ENCODE data around the gene INTS11.
A peak's percentile ranks its signal among the peaks of the same experiment; 100 is the strongest.

DNA sequence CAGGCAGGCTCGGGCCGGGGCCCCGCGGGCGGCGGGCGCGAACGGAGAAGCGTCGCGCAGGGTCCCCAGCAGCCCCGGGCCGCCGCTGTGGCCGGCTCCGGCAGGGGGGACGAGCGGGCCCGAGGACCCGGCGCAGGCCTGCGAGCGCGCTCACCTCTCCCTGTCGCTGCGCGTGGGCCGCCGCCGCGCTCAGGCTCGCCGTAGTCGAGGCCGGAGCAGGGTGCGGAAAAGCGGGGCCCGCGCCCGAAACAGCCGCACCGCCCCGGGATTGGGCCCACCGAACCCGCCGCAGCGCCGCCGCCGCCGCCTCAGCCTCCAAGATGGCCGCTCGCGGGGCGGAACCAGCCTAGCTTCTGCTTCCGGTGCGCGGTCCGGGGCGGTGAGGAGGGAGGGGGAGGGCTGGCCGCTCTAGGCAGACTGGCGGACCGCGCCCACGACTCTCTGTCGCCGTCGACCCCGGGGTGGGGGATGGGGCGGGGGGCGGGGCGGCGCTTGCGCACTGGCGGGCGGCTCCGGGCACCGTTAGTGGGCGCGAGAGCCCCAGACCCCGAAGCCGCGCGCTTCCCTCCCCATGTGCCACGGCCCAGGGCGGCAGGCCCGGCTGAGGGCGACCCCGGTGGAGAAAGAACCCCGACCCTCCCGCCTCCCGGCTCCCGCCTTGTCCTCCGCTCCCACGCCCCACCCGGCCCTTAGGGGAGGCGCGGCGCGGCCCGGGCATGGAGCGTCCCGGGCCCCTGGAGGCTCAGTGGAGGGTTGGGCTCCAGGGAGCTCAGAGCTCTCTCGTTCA, 50.8 kb downstream of the INTS11 start, which contains the start of gene UBE2J2:
- TF ChIP-seq NFRKB (IDR thresholded peaks at IDR 0.05) = no peak
- no peak for TF ChIP-seq SP1 (IDR thresholded peaks at IDR 0.05)
- TF ChIP-seq BHLHE40 (IDR thresholded peaks at IDR 0.05; ENCODE audit: borderline replicate concordance) = no peak
- TF ChIP-seq L3MBTL2 (conservative IDR thresholded peaks at IDR 0.05) = peak; percentile 61
- TF ChIP-seq FOXA1 (IDR thresholded peaks at IDR 0.05) = no peak
- no peak for TF ChIP-seq ELF4 (IDR thresholded peaks at IDR 0.05)
- no peak for TF ChIP-seq FOXM1 (IDR thresholded peaks at IDR 0.05; ENCODE audit: borderline replicate concordance)
- no peak for TF ChIP-seq TARDBP (IDR thresholded peaks at IDR 0.05)
- no peak for TF ChIP-seq FOXK2 (IDR thresholded peaks at IDR 0.05)

All from HEK293T (cell line).